ENCODE results near the gene YARS1. TPM values are rescaled to one million over a fixed set of nuclear protein-coding genes. Genes with fewer than 3 reads are reported as not detected.

YARS1 gene
- total RNA-seq, 1 donor from 2014 or later = 214 TPM

Other genes with a start within 250 kb of the YARS1 start
- 50.4 and 54.2 TPM in 2 replicates for gene ZBTB8OS, start 166.8 kb downstream of the YARS1 start, total RNA-seq
- 329 and 331 TPM in 2 replicates for gene RBBP4, start 166.2 kb downstream of the YARS1 start, total RNA-seq
- not detected in 2 replicates for gene SYNC, start 114.6 kb downstream of the YARS1 start, total RNA-seq
- 43.8 and 46.9 TPM in 2 replicates for gene S100PBP, start 295 bp upstream of the YARS1 start, total RNA-seq
- gene FNDC5, start 53.6 kb upstream of the YARS1 start, total RNA-seq = not detected in 2 replicates
- not detected in 2 replicates for gene HPCA, start 69.1 kb upstream of the YARS1 start, total RNA-seq
- gene TMEM54, start 84.0 kb upstream of the YARS1 start, total RNA-seq = 0.89 and 1.4 TPM in 2 replicates
- gene RNF19B, start 147.5 kb upstream of the YARS1 start, total RNA-seq = 44.5 and 46.8 TPM in 2 replicates
- 424 and 429 TPM in 2 replicates for gene AK2, start 219.5 kb upstream of the YARS1 start, total RNA-seq